Measurements from ENCODE around the gene SCD5.

DNA sequence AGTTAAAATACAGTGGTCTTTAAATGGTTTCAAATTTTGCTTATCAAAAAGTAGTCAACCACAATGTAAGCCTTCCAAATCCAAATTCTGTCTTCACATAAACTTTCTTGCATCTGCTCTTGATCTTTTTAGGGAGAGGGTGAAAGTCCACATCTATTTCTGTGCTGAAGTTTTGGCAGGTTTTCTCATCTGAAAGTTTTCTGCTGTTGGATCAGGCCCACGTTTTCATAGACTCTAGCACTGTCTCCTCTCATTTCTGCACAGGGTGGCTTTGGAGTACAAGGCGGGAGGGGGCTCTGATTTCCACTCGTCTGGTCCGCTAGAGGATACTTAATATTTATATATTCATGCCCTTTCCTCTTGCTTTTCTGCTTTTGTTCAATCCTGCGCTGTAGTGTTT lies 218.7 kb downstream of the SCD5 start:
- TF ChIP-seq, protein P1, sequence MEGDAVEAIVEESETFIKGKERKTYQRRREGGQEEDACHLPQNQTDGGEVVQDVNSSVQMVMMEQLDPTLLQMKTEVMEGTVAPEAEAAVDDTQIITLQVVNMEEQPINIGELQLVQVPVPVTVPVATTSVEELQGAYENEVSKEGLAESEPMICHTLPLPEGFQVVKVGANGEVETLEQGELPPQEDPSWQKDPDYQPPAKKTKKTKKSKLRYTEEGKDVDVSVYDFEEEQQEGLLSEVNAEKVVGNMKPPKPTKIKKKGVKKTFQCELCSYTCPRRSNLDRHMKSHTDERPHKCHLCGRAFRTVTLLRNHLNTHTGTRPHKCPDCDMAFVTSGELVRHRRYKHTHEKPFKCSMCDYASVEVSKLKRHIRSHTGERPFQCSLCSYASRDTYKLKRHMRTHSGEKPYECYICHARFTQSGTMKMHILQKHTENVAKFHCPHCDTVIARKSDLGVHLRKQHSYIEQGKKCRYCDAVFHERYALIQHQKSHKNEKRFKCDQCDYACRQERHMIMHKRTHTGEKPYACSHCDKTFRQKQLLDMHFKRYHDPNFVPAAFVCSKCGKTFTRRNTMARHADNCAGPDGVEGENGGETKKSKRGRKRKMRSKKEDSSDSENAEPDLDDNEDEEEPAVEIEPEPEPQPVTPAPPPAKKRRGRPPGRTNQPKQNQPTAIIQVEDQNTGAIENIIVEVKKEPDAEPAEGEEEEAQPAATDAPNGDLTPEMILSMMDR (conservative IDR thresholded peaks at IDR 0.05; ENCODE audit: low read length), result no peak
- no peak for TF ChIP-seq EZH2phosphoT487 (IDR thresholded peaks at IDR 0.05; ENCODE audit: borderline replicate concordance, low read depth, low read length)

Measured in OCI-LY7 (cell line).